Measurements from ENCODE around the gene ZNF629.

GRCh38 chr16:30783280-30784109 lies 3.5 kb downstream of the ZNF629 start:
- TF ChIP-seq POLR2A (IDR thresholded peaks at IDR 0.05; ENCODE audit: low read depth, low read length) (no peak), POU2F2 (IDR thresholded peaks at IDR 0.05; ENCODE audit: low read depth, low read length) (no peak)
